GM12892 (cell line): Measurements from ENCODE around the gene MIF4GD.

Experiments used
- POLR2A ChIP-seq: IDR thresholded peaks from 2 replicates; pipeline ENCODE4 v1.6.1; 2011; ENCODE audit warnings: low read depth, low read length, control low read depth
- POLR2AphosphoS5 ChIP-seq: IDR thresholded peaks from 2 replicates; pipeline ENCODE4 v1.6.1; 2011; ENCODE audit warnings: low read depth, low read length, control low read depth
- TAF1 ChIP-seq: IDR thresholded peaks from 2 replicates; pipeline ENCODE4 v1.6.1; 2011; ENCODE audit warnings: low read depth, mild to moderate bottlenecking, control low read depth, low read length, borderline replicate concordance

DNA sequence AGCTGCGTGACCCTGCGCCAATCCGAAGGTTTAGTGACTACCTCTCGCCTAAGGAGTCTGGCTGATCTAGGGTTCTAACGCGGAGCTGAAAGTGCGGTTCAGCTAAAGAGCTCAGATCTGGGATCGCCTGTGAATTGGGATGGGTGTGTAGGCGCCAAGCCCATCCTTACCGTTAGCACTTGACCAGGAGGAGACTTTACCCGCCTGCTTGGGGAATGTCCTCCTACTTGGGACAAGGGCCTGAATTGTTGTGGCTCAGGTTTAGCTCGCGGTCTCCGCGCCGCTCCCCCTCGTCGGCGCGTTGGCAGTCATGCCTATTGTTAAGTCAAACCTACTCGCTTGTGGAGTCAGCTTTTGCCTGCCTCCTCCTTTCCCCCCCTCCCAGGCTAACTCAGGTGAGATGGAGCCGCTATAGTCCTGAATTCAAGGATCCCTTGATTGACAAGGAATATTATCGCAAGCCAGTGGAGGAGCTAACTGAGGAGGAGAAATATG, 8.9 kb downstream of the MIF4GD start:
- TF ChIP-seq POLR2AphosphoS5 (no peak; the same call in 1 of the 2 replicates), TAF1 (no peak), POLR2A (no peak; the same call in 1 of the 2 replicates)
